Stomach (tissue), 9 donors: ENCODE data around the gene KIRREL3. TPM values are rescaled to one million over a fixed set of nuclear protein-coding genes. Genes with fewer than 3 reads are reported as not detected.

Experiments used
- DNase-seq, 2 donors: peaks; one replicate each; pipeline versions ENCODE4 v3.0.0 to v3.0.0-alpha.2; 2013 to 2019
- H3K27ac ChIP-seq, 5 donors: fragments of 200-600 bp in 4 of 5; sonication (generic) in 4 of 5; one replicate each; pipeline ENCODE4 v1.5.1; 2013 to 2019; ENCODE audit warnings: mild to moderate bottlenecking in 1 of 5, moderate library complexity in 1 of 5
- H3K27me3 ChIP-seq, 3 donors: fragments of 200-600 bp; sonication (generic); one replicate each; pipeline ENCODE4 v1.5.1; 2017 to 2019; ENCODE audit warnings: mixed run types in 1 of 3
- H3K36me3 ChIP-seq, 4 donors: fragments of 200-600 bp; sonication (generic); 1 replicate in 3 of 4; 2 replicates in 1 of 4; pipeline ENCODE4 v1.5.1; 2016 to 2019
- H3K4me1 ChIP-seq, 4 donors: fragments of 200-600 bp; sonication (generic); one replicate each; pipeline ENCODE4 v1.5.1; 2016 to 2019
- H3K4me3 ChIP-seq, 4 donors: fragments of 200-600 bp; sonication (generic) in 3 of 4; one replicate each; pipeline ENCODE4 v1.5.1; 2016 to 2019; ENCODE audit warnings: mild to moderate bottlenecking in 1 of 4
- H3K9me3 ChIP-seq, 4 donors: fragments of 200-600 bp; sonication (generic); one replicate each; pipeline ENCODE4 v1.5.1; 2016 to 2019
- EP300 ChIP-seq: sonication (generic); formaldehyde crosslinking; IDR thresholded peaks from one replicate; pipeline ENCODE4 v1.6.1; 2017; ENCODE audit warnings: antibody characterized with exemption
- POLR2A ChIP-seq, 4 donors: fragments of 450-650 bp; IDR thresholded peaks; one replicate each; pipeline ENCODE4 v1.6.1; 2016; ENCODE audit warnings: antibody characterized with exemption in 4 of 4, control low read depth in 2 of 4, mild to moderate bottlenecking in 1 of 4, moderate library complexity in 1 of 4
- POLR2AphosphoS5 ChIP-seq, 3 donors: sonication (generic); formaldehyde crosslinking; IDR thresholded peaks; one replicate each; pipeline ENCODE4 v1.6.1; 2016; ENCODE audit warnings: antibody characterized with exemption in 3 of 3
- WGBS, 5 donors: extraction: QIAGEN DNeasy Blood & Tissue Kit in 3 of 5; methylation state at CpG; one replicate each; pipeline versions ENCODE4 v1.1.5 to v1.1.7; 2013 to 2018; 5-methylcytosine and 5-hydroxymethylcytosine counted together
- intact Hi-C: fragments of 100-400 bp; cut with DNase I; formaldehyde crosslinking; loops from one replicate; pipeline ENCODE4 v1.15.1; 2023; ENCODE audit warnings: low total_unique reads
- polyA plus RNA-seq, 3 donors: library from polyadenylated mRNA; stranded (reverse); fragments of 200-250 nt; gene quantifications; one replicate each; pipeline ENCODE4 v1.2.3, GENCODE V29; 2013
- total RNA-seq, 5 donors: library from RNA; depleted of rRNA; stranded (reverse); fragments of >200 nt; gene quantifications; one replicate each; pipeline versions ENCODE4 v1.1.0 to v1.2.3, GENCODE V29; 2014 to 2016
- TF ChIP-seq, protein P1 (sequence below), 7 experiments: fragments of 450-650 bp in 4 of 7; fragments of 200-600 bp in 3 of 7; sonication (generic) in 3 of 7; IDR thresholded peaks; one replicate each; pipeline ENCODE4 v1.5.1; 2016 to 2019; ENCODE audit warnings: antibody characterized with exemption in 7 of 7, control low read depth in 2 of 7, mild to moderate bottlenecking in 1 of 7
- donor health status: healthy with polysubstance abuse.
- donor health status: Bipolar disorder and iron deficiency.
- donor health status: healthy.

KIRREL3 gene
- total and polyA plus RNA-seq, 8 donors = 0.10 to 1.7 (median 0.38) TPM; not detected in 4

DNA sequence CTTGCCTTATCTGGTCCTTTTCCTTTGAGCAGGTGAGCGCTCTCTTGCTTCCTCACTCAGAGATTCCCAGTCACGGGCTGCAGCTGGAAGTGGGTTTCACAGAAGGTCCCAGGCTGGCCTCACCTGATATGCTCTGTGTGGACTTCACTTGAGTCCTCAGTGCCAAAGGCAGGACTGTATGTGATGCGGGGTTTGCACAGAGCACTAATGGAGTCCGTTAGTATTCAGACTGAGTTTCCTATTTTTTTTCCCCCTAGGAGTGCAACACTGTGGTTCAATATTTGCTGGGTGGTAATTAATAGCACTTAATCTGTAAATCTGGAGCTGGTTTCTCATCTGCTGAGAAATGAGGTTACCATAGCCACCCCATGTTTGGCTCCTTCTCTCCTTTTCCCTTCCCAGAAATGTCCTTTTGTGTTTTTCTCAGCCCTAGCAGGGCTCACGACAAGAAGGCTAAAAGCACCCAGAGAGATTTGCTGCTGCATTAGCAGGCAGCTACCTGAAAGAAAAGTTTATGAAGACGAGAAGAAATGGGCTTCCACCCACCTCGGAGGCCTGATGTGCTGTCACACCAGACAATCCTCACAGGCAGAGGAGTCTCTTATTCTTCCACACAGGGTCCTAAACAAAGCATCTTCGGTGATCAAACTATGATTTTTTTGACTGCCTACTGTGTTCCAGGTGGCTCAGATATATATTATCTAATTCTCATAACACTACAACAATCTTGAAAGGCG lies 262.1 kb downstream of the KIRREL3 start:
- H3K9me3 ChIP-seq = no peaks in the 10 kb centered on the region
- no peak overlapping the region for H3K4me3 ChIP-seq
- no peak overlapping the region for H3K27ac ChIP-seq
- no peak for DNase-seq
- H3K36me3 ChIP-seq = no peaks in the 10 kb centered on the region
- TF ChIP-seq EP300 = no peak
- no peak for TF ChIP-seq POLR2AphosphoS5 (IDR thresholded peaks at IDR 0.05)
- TF ChIP-seq POLR2A (IDR thresholded peaks at IDR 0.05) = no peak
- TF ChIP-seq, protein P1, sequence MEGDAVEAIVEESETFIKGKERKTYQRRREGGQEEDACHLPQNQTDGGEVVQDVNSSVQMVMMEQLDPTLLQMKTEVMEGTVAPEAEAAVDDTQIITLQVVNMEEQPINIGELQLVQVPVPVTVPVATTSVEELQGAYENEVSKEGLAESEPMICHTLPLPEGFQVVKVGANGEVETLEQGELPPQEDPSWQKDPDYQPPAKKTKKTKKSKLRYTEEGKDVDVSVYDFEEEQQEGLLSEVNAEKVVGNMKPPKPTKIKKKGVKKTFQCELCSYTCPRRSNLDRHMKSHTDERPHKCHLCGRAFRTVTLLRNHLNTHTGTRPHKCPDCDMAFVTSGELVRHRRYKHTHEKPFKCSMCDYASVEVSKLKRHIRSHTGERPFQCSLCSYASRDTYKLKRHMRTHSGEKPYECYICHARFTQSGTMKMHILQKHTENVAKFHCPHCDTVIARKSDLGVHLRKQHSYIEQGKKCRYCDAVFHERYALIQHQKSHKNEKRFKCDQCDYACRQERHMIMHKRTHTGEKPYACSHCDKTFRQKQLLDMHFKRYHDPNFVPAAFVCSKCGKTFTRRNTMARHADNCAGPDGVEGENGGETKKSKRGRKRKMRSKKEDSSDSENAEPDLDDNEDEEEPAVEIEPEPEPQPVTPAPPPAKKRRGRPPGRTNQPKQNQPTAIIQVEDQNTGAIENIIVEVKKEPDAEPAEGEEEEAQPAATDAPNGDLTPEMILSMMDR (IDR thresholded peaks at IDR 0.05) = no peak
- peaks cover 0 to 53% (median 0%) of the 10 kb centered on the region in 3 donors for H3K27me3 ChIP-seq
- peaks cover 0 to 12% (median 7%) of the 10 kb centered on the region in 4 donors for H3K4me1 ChIP-seq
- intact Hi-C loops = no loop called here
- 34 to 65% (median 52%) methylated on average over 9 of the region's 9 CpGs for WGBS, 5 donors

DNA sequence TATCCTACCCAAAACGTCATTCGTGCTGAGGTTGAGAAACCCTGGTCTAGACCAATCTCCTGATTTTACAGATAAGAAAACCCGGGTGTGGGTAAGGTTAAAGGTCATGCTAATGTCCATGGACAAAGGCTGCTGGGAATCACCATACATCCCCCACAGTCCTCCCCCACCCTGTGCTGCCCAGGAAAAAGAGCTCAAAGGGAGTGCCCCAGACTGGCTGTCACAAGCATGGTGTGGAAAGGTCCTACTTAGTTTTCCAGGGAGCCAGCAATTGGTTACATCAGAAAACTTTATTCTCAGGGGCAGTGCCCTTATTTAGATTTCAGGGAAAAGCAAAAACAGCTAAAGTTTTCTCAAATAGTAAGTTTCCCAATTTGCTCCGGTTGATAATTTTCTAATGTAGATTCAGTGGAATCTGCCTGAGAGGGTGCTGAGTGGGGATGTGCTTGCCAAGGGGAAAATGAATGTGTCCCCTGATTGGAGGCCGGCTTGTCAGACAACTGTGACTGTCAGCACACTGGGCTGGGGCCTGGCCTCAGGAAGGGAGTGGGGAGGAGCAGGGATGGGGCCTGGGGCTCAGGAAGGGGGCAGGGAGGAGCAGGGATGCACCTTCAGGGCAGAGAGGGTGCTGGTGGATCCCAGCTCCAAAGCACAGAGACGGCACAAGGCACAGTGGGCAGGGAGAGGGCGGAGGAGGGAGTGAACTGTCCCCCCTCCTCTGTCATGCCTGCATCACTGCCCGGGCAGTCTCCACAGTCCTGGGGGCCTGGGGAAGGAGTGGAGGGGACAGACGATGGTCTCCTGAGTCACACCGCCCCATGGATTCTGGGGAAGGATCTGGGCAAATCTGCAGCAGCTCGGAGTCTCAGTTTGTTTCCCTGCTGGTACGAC lies 263.6 kb downstream of the KIRREL3 start:
- no peak for DNase-seq
- peaks cover 0 to 12% (median 7%) of the 10 kb centered on the region in 4 donors for H3K4me1 ChIP-seq
- H3K9me3 ChIP-seq = no peaks in the 10 kb centered on the region
- H3K4me3 ChIP-seq = no peak overlapping the region
- WGBS, 5 donors = 74 to 78% (median 74%) methylated on average over 7 to 12 of the region's 12 CpGs
- H3K36me3 ChIP-seq = no peaks in the 10 kb centered on the region
- H3K27me3 ChIP-seq = peaks cover 0 to 48% (median 0%) of the 10 kb centered on the region in 3 donors
- TF ChIP-seq EP300 (no peak), POLR2A (IDR thresholded peaks at IDR 0.05) (no peak), POLR2AphosphoS5 (IDR thresholded peaks at IDR 0.05) (no peak)
- TF ChIP-seq, protein P1 (IDR thresholded peaks at IDR 0.05) = no peak
- intact Hi-C loops = no loop called here
- no peak overlapping the region for H3K27ac ChIP-seq

DNA sequence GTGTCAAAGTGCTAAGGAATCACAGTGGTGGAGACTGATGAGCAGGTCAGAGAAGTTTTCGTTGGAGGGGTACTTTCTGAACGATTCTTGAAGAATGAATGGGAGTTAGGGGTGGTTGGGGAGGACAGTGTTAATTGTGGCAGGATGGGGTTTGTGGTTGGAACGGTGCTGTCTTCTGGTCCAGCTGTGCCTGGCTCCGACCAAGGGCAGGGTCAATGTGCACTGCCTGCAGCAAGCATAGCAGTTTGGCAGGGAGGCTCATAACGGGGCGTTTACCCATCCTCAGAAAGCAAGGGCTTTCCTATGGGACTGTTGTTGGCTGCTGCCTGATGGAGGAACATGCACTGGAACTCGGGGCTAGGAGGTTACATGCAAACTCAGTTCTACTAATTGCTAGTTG lies 265.8 kb downstream of the KIRREL3 start:
- Histone ChIP-seq H3K36me3 (no peaks in the 10 kb centered on the region), H3K27ac (no peak overlapping the region), H3K27me3 (peaks cover 0 to 47% (median 0%) of the 10 kb centered on the region in 3 donors), H3K4me1 (peaks cover 0 to 12% (median 7%) of the 10 kb centered on the region in 4 donors), H3K9me3 (no peaks in the 10 kb centered on the region), H3K4me3 (no peak overlapping the region)
- intact Hi-C loops = no loop called here
- TF ChIP-seq, protein P1 (IDR thresholded peaks at IDR 0.05) = no peak
- TF ChIP-seq EP300 (no peak), POLR2A (IDR thresholded peaks at IDR 0.05) (no peak), POLR2AphosphoS5 (IDR thresholded peaks at IDR 0.05) (no peak)
- no peak for DNase-seq
- WGBS, 5 donors = 61 to 86% (median 75%) methylated on average over 6 to 7 of the region's 7 CpGs

DNA sequence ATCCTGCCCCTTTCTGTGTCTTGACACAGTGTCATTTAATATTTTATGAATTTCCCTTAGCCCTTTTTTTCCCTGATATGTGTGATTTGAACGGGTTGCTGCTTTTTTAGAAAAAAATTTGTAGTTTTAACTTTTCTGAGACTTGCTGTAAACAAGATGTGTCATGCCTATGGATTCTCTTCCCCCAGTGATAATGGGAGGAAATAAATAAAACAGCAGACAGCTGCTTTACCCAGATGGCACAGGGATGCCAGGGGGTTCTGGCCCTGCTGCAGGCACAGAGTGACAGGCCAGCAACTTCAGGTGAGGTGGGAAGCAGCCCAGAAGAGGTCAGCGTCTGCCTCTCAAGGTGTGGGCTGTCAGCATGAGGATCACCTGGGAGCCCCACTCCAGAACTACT lies 266.9 kb downstream of the KIRREL3 start:
- DNase-seq = no peak
- Histone ChIP-seq H3K27me3 (peaks cover 0 to 37% (median 0%) of the 10 kb centered on the region in 3 donors), H3K4me3 (no peak overlapping the region), H3K4me1 (peaks cover 0 to 11% (median 7%) of the 10 kb centered on the region in 4 donors), H3K9me3 (no peaks in the 10 kb centered on the region), H3K27ac (no peak overlapping the region), H3K36me3 (no peaks in the 10 kb centered on the region)
- intact Hi-C loops = no loop called here
- WGBS, 5 donors = 56 to 78% (median 74%) methylated on average over 2 of the region's 2 CpGs
- TF ChIP-seq, protein P1 (IDR thresholded peaks at IDR 0.05) = no peak
- TF ChIP-seq POLR2A (IDR thresholded peaks at IDR 0.05) (no peak), EP300 (no peak), POLR2AphosphoS5 (IDR thresholded peaks at IDR 0.05) (no peak)
